Fibroblast of lung (primary cell): ENCODE measurements around the gene LYPD6. TPM values are rescaled to one million over a fixed set of nuclear protein-coding genes. Genes with fewer than 3 reads are reported as not detected.

ENCODE experiments used
- DNase-seq, 2 donors: peaks; one replicate each; pipeline versions ENCODE4 v3.0.0 to v3.0.0-alpha.2; 2010; ENCODE audit warnings: low read depth in 2 of 2
- H2AFZ ChIP-seq: 2 replicates; pipeline ENCODE4 v1.5.1; 2012; ENCODE audit warnings: low read length, control low read depth, inconsistent platforms
- H3K27ac ChIP-seq: 2 replicates; pipeline ENCODE4 v1.5.1; 2011; ENCODE audit warnings: low read length, control low read depth; ENCODE audit not compliant: insufficient read depth
- H3K27me3 ChIP-seq: 2 replicates; pipeline ENCODE4 v1.5.1; 2011; ENCODE audit warnings: mild to moderate bottlenecking, low read length; ENCODE audit not compliant: control insufficient read depth, insufficient read depth
- H3K36me3 ChIP-seq: 2 replicates; pipeline ENCODE4 v1.5.1; 2011; ENCODE audit warnings: low read length; ENCODE audit not compliant: control insufficient read depth, insufficient read depth
- H3K4me1 ChIP-seq: 2 replicates; pipeline ENCODE4 v1.5.1; 2011; ENCODE audit warnings: low read length; ENCODE audit not compliant: control insufficient read depth, insufficient read depth; ENCODE audit errors: extremely low read depth
- H3K4me2 ChIP-seq: 2 replicates; pipeline ENCODE4 v1.5.1; 2011; ENCODE audit warnings: low read length, control low read depth; ENCODE audit not compliant: insufficient read depth; ENCODE audit errors: extremely low read depth
- H3K4me3 ChIP-seq, 4 experiments: fragments of 200-600 bp in 1 of 4; sonication (generic) in 1 of 4; replicated peaks in 1 of 4; 2 replicates each; pipeline ENCODE4 v1.5.1; 2011 to 2016; ENCODE audit warnings: low read length in 4 of 4, low read depth in 3 of 4, mild to moderate bottlenecking in 3 of 4, control low read depth in 2 of 4, inconsistent platforms in 1 of 4, mixed read lengths in 1 of 4; ENCODE audit not compliant: insufficient read depth in 1 of 4; ENCODE audit errors: control extremely low read depth in 1 of 4
- H3K79me2 ChIP-seq: 2 replicates; pipeline ENCODE4 v1.5.1; 2012; ENCODE audit warnings: mild to moderate bottlenecking, low read length, inconsistent platforms; ENCODE audit not compliant: control insufficient read depth, insufficient read depth
- H3K9ac ChIP-seq: 2 replicates; pipeline ENCODE4 v1.5.1; 2011; ENCODE audit warnings: mild to moderate bottlenecking, low read length, control low read depth; ENCODE audit not compliant: insufficient read depth
- H3K9me3 ChIP-seq: 2 replicates; pipeline ENCODE4 v1.5.1; 2012; ENCODE audit warnings: low read depth, low read length; ENCODE audit not compliant: control insufficient read depth, insufficient read depth
- H4K20me1 ChIP-seq: 2 replicates; pipeline ENCODE4 v1.5.1; 2011; ENCODE audit warnings: low read length; ENCODE audit not compliant: control insufficient read depth, insufficient read depth; ENCODE audit errors: extremely low read depth
- EZH2 ChIP-seq: IDR thresholded peaks from 2 replicates; pipeline ENCODE4 v1.5.1; 2012; ENCODE audit warnings: low read length, control low read depth, mild to moderate bottlenecking; ENCODE audit errors: missing control alignments
- polyA plus RNA-seq, 2 donors: library from polyadenylated mRNA; depleted of rRNA in 1 of 2; stranded (reverse) in 1 of 2; unstranded in 1 of 2; fragments of >200 nt; gene quantifications; 2 replicates each; pipeline ENCODE4 v1.2.1, GENCODE V29; 2011 to 2012; ENCODE audit warnings: missing spikeins in 1 of 2
- total RNA-seq: library from RNA; depleted of rRNA; stranded (reverse); fragments of >200 nt; gene quantifications from 2 replicates; pipeline ENCODE4 v1.2.1, GENCODE V29; 2014
- TF ChIP-seq, protein P1 (sequence below), 2 donors: IDR thresholded peaks in 1 of 2; conservative IDR thresholded peaks in 1 of 2; 1 replicate in 1 of 2; 2 replicates in 1 of 2; pipeline ENCODE4 v1.5.1; 2011 to 2012; ENCODE audit warnings: low read length in 2 of 2, control low read depth in 1 of 2, inconsistent platforms in 1 of 2, low read depth in 1 of 2, mild to moderate bottlenecking in 1 of 2

Gene LYPD6
- total and polyA plus RNA-seq, 2 donors (not counting 1 experiment from before 2014, with no cell fraction given): 0.17 to 3.7 TPM

DNA sequence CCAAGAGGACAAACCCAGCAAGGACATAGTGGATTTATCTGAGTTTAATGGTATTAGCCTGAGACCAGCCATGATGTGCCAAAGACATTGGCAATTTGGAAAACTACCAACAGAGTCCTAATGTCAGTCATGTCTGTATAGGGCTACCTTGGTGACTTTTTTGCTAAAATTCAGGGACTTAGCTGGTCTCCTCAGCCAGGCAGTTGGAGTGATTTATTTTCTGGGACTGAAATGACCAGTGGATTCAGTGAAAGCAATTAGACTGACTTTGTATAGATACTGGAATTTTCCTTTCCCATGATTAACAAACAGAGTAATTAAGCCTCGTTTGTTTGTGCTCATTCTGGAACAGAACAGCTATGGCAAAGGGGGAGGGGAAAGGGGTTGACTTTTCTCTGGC, 55.0 kb downstream of the LYPD6 start:
- no peak overlapping the region for H3K4me3 ChIP-seq
- H3K4me1 ChIP-seq: peaks cover 2% of the 10 kb centered on the region
- no peak for DNase-seq

GRCh38 chr2:149387411-149387810, 57.0 kb downstream of the LYPD6 start:
- H3K4me2 ChIP-seq: no peak overlapping the region
- H3K79me2 ChIP-seq: no peaks in the 10 kb centered on the region
- H3K4me1 ChIP-seq: peaks cover 2% of the 10 kb centered on the region
- no peaks in the 10 kb centered on the region for H3K9me3 ChIP-seq
- H4K20me1 ChIP-seq: no peaks in the 10 kb centered on the region
- DNase-seq: no peak
- H3K9ac ChIP-seq: no peak overlapping the region
- no peaks in the 10 kb centered on the region for H3K27me3 ChIP-seq
- TF ChIP-seq, protein P1, sequence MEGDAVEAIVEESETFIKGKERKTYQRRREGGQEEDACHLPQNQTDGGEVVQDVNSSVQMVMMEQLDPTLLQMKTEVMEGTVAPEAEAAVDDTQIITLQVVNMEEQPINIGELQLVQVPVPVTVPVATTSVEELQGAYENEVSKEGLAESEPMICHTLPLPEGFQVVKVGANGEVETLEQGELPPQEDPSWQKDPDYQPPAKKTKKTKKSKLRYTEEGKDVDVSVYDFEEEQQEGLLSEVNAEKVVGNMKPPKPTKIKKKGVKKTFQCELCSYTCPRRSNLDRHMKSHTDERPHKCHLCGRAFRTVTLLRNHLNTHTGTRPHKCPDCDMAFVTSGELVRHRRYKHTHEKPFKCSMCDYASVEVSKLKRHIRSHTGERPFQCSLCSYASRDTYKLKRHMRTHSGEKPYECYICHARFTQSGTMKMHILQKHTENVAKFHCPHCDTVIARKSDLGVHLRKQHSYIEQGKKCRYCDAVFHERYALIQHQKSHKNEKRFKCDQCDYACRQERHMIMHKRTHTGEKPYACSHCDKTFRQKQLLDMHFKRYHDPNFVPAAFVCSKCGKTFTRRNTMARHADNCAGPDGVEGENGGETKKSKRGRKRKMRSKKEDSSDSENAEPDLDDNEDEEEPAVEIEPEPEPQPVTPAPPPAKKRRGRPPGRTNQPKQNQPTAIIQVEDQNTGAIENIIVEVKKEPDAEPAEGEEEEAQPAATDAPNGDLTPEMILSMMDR (conservative IDR thresholded peaks at IDR 0.05 in 1 of 2, IDR thresholded peaks at IDR 0.05 in 1 of 2; ENCODE audit: low read depth in 1 of 2, low read length in 2 of 2): no peak
- TF ChIP-seq EZH2: no peak
- no peak overlapping the region for H3K27ac ChIP-seq
- no peak overlapping the region for H3K4me3 ChIP-seq
- no peak overlapping the region for H2AFZ ChIP-seq
- no peaks in the 10 kb centered on the region for H3K36me3 ChIP-seq

More for the DNA sequence above, 55.0 kb downstream of the LYPD6 start:
- H3K27ac ChIP-seq: no peak overlapping the region
- H3K79me2 ChIP-seq: no peaks in the 10 kb centered on the region
- H3K36me3 ChIP-seq: no peaks in the 10 kb centered on the region
- no peak overlapping the region for H3K9ac ChIP-seq
- H3K4me2 ChIP-seq: no peak overlapping the region
- no peaks in the 10 kb centered on the region for H4K20me1 ChIP-seq
- H3K27me3 ChIP-seq: no peaks in the 10 kb centered on the region
- no peak overlapping the region for H2AFZ ChIP-seq
- H3K9me3 ChIP-seq: no peaks in the 10 kb centered on the region
- TF ChIP-seq, protein P1 (conservative IDR thresholded peaks at IDR 0.05 in 1 of 2, IDR thresholded peaks at IDR 0.05 in 1 of 2; ENCODE audit: low read depth in 1 of 2, low read length in 2 of 2): no peak
- no peak for TF ChIP-seq EZH2

DNA sequence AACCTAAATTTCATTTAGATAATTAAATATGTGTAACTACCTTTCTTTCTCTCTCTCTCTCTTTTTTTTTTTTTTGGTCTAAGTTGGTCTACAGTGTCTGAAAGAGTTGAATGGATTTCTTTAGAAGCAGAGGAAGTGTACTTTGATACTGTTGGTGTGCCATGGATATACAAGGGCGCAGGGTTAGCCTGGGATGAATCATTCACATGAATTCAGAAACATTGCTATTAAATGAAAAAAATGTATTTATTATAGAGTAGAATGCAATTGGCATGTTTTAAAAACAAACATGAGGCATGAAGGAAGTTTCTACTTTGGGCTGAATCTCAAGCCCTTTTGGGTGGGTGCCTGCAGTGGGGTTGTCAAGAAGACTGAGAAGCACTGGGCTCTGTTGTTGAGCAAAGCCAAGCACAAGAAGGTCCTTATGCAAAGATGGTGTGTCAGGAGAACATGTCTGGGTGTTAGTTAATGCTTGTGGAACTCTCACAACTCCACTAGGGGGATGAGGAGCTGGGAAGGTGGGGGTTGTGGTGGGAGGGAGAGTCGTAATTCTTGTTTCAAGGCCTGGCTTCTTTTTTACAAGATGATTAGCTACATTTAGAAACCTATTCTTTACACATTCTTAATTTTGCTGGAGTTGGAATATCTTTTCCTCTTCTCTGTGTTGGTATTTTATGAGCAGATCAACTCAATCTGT, 57.9 kb downstream of the LYPD6 start:
- Histone ChIP-seq H4K20me1 (no peaks in the 10 kb centered on the region), H3K4me1 (no peaks in the 10 kb centered on the region), H3K9me3 (no peaks in the 10 kb centered on the region), H3K9ac (no peak overlapping the region), H3K36me3 (no peaks in the 10 kb centered on the region), H3K27me3 (no peaks in the 10 kb centered on the region), H3K27ac (no peak overlapping the region), H3K4me3 (no peak overlapping the region), H3K4me2 (no peak overlapping the region), H3K79me2 (no peaks in the 10 kb centered on the region), H2AFZ (no peak overlapping the region)
- peak in 1 of 2 donors; percentile 22 for DNase-seq
- no peak for TF ChIP-seq EZH2
- TF ChIP-seq, protein P1 (conservative IDR thresholded peaks at IDR 0.05 in 1 of 2, IDR thresholded peaks at IDR 0.05 in 1 of 2; ENCODE audit: low read depth in 1 of 2, low read length in 2 of 2): no peak
